Measurements from ENCODE around the gene VTI1A.

The VTI1A gene

DNA sequence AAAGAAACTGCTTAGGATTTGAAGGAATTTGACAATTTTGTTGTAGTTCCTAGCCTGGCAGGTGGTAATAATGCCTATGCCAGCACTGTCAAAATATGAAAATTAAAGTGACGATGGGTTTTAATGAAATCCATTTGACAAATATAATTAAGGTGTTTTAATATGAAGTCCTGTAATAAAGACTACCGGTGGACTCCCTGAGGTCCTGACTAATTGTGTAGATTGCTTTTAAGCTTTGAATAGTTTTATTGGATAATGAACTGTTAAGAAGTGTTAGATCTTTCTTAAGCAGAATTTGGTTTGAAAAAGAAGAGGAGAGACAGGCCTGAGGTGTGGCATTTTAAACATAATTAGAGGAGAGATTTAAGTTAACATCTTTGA lies 197.2 kb downstream of the VTI1A start:
- no peak for DNase-seq

DNA sequence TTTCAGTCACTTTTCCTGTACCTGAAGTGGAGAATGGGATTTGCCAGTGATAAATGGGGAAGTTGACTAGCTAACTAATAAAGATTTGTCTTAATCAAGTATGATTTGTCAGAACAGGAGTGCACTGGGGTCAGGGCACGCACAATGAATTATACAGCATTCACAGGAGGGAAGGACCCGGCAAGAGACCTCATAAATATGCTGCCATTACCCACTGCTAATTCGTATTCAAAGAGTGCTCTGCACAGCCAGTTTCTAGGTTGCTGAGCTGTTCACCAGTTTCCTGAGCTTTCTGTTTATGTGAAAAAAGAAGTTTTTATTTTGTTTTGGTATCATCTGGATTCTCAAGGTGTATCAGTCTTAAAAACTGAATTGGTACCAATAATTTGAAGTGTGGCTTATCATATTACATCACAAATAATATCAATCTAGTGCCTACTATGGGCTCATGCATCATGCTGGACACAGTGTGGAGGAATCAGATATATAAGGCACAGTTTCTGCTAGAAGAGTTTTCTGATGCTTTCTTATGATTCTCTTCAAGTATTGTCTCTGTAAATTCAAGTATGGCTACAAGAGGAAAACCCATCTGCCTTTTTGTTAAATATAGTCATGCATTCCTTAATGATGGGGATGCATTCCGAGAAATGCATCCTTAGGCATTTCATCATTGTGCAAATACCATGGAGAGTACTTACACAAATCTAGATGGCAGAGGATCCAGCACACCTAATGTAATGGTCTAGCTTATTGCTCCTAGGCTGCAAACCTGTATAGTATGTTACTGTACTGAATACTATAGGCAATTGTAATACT lies 202.2 kb downstream of the VTI1A start:
- DNase-seq: no peak

- DNase-seq: no peak
These were observed 202.8 kb downstream of the VTI1A start for GRCh38 chr10:112649822-112650152.

DNA sequence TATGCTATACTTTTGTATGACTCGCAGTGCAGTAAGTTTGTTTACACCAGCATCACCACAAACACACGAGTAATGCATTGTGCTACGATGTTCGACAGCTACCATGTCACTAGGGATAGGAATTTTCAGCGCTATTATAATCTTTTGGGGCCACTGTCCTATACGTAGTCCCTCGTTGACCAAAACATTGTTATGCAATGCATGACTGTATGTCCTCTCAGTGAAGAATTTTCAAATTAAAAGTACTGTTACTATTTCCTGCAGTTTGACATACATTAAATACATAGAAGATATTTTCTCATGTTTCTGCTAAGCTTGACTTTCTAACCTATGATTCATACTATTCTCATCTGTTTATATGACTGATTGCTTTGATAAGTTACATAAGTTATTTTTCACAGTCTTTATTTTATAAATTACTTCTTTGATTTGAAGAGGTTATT lies 203.6 kb downstream of the VTI1A start:
- no peak for DNase-seq

DNA sequence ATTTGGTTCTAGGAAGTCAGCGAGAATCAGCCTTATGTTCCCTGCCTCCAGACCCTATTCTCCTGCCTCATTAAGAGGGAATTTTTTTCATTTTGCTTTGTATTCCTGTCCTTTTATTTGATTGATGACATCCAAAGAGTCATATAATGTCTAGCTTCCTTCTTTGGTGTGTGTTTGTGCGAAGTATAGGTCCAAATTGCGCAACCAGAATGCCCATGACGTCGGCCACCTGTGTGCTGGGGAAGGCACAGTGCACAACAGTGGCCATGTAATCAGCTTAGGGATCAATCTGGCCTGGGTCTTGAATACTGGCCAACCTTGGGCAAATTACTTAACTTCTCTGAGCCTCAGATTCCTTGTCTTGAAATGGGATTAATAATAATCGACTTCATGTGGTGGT lies 206.2 kb downstream of the VTI1A start:
- DNase-seq: no peak

DNA sequence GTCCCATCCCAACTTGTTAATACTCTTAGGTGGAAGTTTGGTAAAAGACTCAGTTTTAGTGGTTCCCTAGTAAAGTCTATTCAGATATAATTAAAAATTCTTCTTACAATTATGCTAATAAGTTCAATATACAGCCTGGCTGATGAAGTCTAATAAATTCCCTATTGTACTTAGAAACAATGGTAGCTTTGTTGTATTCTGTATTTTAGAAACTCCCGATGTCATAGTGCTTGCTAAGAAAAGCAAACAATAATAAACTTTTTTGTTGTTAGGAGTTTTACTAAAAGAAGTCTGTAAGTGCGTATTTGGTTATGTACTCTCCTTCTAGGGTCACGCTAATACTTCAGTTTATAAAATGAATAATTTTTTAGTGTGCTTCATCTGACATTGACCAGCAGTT lies 206.8 kb downstream of the VTI1A start:
- no peak for DNase-seq

GRCh38 chr10:112654794-112655193 lies 207.8 kb downstream of the VTI1A start:
- DNase-seq: no peak

GRCh38 chr10:112655722-112656121 lies 208.7 kb downstream of the VTI1A start:
- DNase-seq: no peak

DNA sequence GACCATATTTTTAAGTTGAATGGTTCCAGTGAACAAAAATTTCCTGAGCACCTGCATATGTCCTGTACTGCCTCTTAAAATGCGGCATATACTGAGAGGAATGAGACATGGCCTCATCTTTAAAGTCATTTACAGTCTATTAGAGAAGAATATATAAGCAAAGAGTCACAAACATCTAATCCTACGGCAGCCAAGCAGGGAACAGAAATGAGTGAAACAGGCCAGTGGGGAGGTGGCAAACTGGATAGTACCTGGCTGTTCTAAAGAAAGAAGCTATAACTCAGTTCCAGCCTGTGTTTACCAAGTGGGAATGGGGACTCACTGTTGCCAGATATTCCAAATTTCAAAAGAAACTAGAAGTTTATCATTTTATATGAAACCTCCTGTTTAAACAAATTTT lies 211.4 kb downstream of the VTI1A start:
- DNase-seq: no peak

GRCh38 chr10:112658900-112659638 lies 212.1 kb downstream of the VTI1A start:
- DNase-seq: no peak

DNA sequence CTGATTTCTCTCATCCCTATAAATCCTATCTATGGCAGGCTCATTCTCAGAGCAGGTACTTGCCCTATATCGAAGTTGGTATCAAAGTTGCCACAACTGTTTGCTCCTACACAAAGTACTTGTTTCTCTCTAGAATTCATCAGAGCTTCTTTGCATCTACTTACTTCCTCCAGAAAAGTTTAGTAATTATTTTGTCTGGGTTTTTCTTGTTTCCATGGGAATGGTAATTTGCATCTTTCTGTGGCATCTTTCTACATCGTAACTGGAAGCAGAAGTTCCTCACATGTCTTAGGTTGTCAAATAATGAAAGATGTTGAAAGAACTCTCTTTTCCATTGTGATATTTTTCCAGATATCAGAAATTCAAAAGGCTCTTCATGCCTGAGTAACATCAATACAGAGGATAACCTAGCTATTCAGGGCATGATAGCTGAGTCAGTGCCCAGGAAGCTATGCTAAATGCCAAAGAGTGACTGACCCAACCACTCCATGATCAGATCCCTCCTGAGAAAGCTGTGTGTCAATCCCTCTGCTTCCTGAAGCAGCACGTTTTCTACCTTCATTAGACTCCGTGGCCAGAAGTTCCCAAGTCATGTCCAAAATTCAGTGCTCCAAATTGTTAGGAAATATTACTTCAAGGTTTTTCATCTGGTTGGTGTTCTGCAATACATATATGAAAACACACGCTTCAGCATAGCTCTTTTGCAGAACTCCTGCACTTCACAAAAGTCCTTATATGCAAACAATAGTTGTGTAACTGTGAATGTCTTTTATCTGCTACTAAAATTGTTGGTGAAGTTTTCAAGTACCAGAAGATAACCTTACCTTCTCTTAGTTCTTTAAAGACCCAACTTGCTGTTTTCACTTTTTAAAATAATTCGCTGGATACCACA lies 216.5 kb downstream of the VTI1A start:
- DNase-seq: no peak

DNA sequence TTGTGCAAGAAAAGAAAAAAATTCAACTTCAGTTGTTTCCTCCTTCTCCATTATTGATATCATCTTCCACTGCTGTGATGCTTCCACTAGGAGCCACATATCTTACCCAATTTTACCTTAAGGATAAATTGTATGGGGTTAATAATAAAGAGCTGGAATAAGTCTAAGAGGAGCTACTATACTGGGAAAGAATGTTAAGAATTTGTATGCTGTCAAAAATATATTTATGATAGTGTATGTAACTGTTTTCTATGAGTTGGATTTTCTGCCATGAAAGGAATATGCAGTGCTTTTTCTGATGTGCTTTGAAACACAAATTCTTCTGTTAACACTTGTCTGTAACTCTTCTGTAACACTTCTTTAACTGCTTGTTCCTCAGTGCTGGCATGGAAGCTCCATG lies 219.1 kb downstream of the VTI1A start:
- DNase-seq: no peak

- no peak for DNase-seq
These were observed 223.0 kb downstream of the VTI1A start for GRCh38 chr10:112669989-112670388.

DNA sequence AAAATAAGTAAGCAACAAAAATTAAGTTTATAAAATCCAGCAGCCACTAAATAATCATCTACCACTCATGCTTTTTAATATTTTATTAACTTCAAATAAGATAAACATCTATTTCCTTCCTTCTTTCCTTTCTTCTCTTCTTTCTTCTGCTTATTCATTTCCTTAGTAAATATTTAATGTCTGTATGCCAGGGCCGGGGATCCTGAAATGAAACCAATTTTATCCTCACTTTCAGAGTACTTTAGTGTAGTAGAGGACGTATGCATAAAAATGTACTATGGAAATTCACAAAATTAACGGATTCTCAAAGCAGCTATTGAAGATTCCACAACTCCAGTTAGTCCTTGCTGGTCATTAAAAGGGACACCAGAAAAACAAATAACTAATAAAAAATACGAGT lies 224.7 kb downstream of the VTI1A start:
- no peak for DNase-seq

GRCh38 chr10:112672706-112673105 lies 225.7 kb downstream of the VTI1A start:
- no peak for DNase-seq

GRCh38 chr10:112675560-112676083 lies 228.6 kb downstream of the VTI1A start:
- no peak for DNase-seq

DNA sequence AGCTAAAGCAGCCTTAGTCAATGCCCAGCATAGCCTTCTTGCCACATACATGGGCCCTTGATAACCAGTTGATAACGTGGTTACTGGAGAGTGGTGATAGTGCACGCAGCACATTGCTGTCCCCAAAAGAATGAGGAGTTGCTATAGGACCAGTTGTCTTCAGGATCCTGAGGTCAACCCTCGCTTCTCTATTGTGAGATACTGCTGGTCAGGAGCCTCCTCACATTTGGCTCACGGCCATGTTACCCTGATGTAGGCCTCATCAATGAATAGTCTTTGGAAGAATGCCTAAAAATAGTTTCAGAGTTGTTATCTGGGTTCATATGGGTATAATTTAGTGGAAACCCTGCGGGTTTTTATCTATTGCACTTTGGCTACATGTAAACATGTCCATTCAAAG lies 230.7 kb downstream of the VTI1A start:
- DNase-seq: no peak

GRCh38 chr10:112678581-112678980 lies 231.6 kb downstream of the VTI1A start:
- DNase-seq: no peak

DNA sequence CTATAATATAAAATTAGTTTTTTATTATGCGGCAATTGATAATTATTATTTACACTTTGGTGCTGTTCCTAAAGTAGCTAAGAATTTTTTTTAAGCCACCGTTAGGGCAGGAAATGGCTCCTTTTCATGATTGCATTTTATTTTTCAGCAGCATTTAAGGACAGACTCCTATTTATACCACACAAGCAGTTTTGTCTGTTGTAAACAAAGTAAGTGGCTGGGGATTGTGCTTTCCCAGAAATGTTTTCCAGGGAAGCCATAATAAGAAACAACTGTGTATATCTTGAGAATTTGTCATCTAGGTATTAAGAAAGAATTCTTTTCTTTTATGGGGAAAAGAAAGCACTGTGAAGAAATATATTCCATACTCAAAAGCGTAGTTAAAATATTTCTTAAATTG lies 232.0 kb downstream of the VTI1A start:
- no peak for DNase-seq

GRCh38 chr10:112679392-112679791 lies 232.4 kb downstream of the VTI1A start:
- DNase-seq: no peak

- DNase-seq: no peak
These were observed 233.6 kb downstream of the VTI1A start for GRCh38 chr10:112680586-112680985.

DNA sequence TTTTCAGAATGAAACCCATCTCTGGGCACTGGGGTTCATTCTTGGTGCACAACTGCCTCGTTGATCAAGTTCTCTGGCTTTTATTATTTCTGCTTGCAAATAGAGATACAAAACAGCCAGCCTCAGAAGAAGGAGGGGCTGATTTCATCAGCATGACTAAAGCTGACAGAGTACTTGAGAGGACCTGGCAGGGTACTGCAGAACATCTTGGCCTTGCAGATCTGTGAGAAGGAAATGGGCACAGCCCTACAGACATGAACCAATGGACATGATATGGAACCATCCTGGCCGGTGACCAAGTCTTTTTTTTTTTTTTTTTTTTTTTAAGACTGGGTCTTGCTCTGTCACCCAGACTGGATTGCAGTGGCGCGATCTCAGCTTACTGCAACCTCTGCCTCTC lies 240.6 kb downstream of the VTI1A start:
- no peak for DNase-seq

All from femur (tissue), 1 donor.